C4-2B (cell line): ENCODE data around the gene ZG16B.

ENCODE experiments used
- H3K27ac ChIP-seq: fragments of 450-650 bp; 2 replicates; pipeline ENCODE4 v1.5.1; 2017
- CTCF ChIP-seq: fragments of 450-650 bp; conservative IDR thresholded peaks from 2 replicates; pipeline ENCODE4 v1.5.1; 2017; ENCODE audit warnings: mild to moderate bottlenecking
- ZFX ChIP-seq: fragments of 450-650 bp; IDR thresholded peaks from 2 replicates; pipeline ENCODE4 v1.6.1; 2017

ZG16B gene

GRCh38 chr16:2808181-2808580 lies 21.9 kb upstream of the ZG16B start:
- H3K27ac ChIP-seq, result no peak overlapping the region
- TF ChIP-seq CTCF, result no peak

- no peak for TF ChIP-seq ZFX
- TF ChIP-seq CTCF, result no peak
- no peak overlapping the region for H3K27ac ChIP-seq
Measured at GRCh38 chr16:2809149-2809760, 20.8 kb upstream of the ZG16B start.

- H3K27ac ChIP-seq, result no peak overlapping the region
- TF ChIP-seq ZFX, result no peak
- TF ChIP-seq CTCF, result no peak
Measured at GRCh38 chr16:2810651-2811050, 19.5 kb upstream of the ZG16B start.

- no peak for TF ChIP-seq CTCF
- TF ChIP-seq ZFX, result no peak
- no peak overlapping the region for H3K27ac ChIP-seq
Measured at GRCh38 chr16:2811703-2812471, 18.2 kb upstream of the ZG16B start.

- no peak overlapping the region for H3K27ac ChIP-seq
- TF ChIP-seq ZFX, result no peak
- TF ChIP-seq CTCF, result no peak
Measured at GRCh38 chr16:2813771-2814221, 16.3 kb upstream of the ZG16B start.

- no peak overlapping the region for H3K27ac ChIP-seq
Measured at GRCh38 chr16:2814551-2815298, 15.4 kb upstream of the ZG16B start.

More at GRCh38 chr16:2814551-2815298, 15.4 kb upstream of the ZG16B start:
- no peak for TF ChIP-seq CTCF
- no peak for TF ChIP-seq ZFX
